ENCODE data around the gene RENBP. TPM values are rescaled to one million over a fixed set of nuclear protein-coding genes. Genes with fewer than 3 reads are reported as not detected.
A peak's percentile ranks its signal among the peaks of the same experiment; 100 is the strongest.

RENBP gene
- total RNA-seq, 2 donors from 2014 or later: 12.0 to 17.5 TPM

DNA sequence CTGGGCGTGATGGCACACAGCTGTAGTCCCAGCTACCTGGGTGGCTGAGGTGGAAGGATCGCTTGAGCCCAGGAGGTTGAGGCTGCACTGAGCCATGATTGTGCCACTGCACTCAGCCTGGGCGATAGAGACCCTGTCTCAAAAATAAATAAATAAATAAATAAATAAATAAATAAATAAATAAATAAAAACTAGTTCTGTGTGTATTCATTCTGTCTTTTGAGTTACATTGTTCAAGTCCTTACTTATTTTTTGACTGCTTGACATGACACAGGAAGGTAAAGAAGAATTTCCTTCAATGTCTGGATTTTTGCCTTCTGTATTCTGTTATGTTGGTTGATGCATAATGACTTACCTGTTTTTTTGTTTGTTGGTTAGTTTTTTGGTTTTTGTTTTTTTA is 7.4 kb downstream of the RENBP start:
- H3K27ac Mint-ChIP-seq: no peak overlapping the region
- H3K27me3 ChIP-seq (ENCODE audit: control insufficient read depth, insufficient read depth, low read length, poor library complexity, severe bottlenecking): no peaks in the 10 kb centered on the region
- no peak overlapping the region for H3K27ac ChIP-seq (ENCODE audit: low read depth, low read length)
- H3K9me3 Mint-ChIP-seq: peaks cover 67% of the 10 kb centered on the region
- no peaks in the 10 kb centered on the region for H3K9me3 ChIP-seq (ENCODE audit: control insufficient read depth, low read length)
- H3K36me3 ChIP-seq (ENCODE audit: control insufficient read depth, insufficient read depth, low read length): peaks cover 3% of the 10 kb centered on the region
- no peaks in the 10 kb centered on the region for H3K4me1 ChIP-seq (ENCODE audit: control insufficient read depth, insufficient read depth, low read length)
- 100% methylated on average over 1 to 2 of the region's 3 CpGs for WGBS, 2 experiments (ENCODE audit: insufficient coverage in 1 of 2, insufficient read length in 1 of 2)
- no peak overlapping the region for H3K9ac ChIP-seq (ENCODE audit: extremely low read depth, low read length, poor library complexity, severe bottlenecking)
- H3K4me3 ChIP-seq (ENCODE audit: low read length): no peak overlapping the region
- TF ChIP-seq, protein P1, sequence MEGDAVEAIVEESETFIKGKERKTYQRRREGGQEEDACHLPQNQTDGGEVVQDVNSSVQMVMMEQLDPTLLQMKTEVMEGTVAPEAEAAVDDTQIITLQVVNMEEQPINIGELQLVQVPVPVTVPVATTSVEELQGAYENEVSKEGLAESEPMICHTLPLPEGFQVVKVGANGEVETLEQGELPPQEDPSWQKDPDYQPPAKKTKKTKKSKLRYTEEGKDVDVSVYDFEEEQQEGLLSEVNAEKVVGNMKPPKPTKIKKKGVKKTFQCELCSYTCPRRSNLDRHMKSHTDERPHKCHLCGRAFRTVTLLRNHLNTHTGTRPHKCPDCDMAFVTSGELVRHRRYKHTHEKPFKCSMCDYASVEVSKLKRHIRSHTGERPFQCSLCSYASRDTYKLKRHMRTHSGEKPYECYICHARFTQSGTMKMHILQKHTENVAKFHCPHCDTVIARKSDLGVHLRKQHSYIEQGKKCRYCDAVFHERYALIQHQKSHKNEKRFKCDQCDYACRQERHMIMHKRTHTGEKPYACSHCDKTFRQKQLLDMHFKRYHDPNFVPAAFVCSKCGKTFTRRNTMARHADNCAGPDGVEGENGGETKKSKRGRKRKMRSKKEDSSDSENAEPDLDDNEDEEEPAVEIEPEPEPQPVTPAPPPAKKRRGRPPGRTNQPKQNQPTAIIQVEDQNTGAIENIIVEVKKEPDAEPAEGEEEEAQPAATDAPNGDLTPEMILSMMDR (conservative IDR thresholded peaks at IDR 0.05): no peak
- H3K36me3 Mint-ChIP-seq (ENCODE audit: low read depth): peaks cover 6% of the 10 kb centered on the region
- H3K27me3 Mint-ChIP-seq (ENCODE audit: insufficient read depth): peaks cover 1% of the 10 kb centered on the region
- peaks cover 5% of the 10 kb centered on the region for H3K4me1 Mint-ChIP-seq
- H3K4me3 Mint-ChIP-seq: no peak overlapping the region
- no peak for DNase-seq

DNA sequence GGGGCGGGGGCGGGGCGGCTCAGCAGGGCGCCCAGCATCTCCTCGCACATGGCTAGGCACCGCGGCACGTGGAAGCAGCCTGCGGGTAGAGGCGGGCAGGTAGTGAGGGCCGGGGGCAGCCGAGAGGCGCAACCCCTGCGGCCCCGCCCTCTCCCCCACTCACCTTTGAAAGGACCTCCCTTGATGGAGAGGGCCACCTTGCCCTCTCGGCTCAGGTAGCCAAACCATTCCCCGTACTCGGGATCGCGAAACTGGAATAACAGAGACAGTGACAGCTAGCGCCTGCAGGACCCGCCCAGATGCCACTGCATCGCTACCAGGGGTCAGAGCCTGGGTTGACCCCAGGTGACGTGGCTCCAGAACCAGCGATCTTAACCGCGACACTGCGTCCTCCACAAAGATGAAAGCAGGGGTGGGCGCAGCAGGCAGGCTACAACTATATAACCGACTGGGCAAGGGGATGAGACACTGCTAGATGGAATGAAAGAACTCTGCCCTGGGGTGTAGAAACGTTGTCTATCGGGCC is 9.1 kb downstream of the RENBP start:
- Histone ChIP-seq H3K4me3 (ENCODE audit: low read length) (no peak overlapping the region), H3K36me3 (ENCODE audit: control insufficient read depth, insufficient read depth, low read length) (peaks cover 8% of the 10 kb centered on the region), H3K9ac (ENCODE audit: extremely low read depth, low read length, poor library complexity, severe bottlenecking) (no peak overlapping the region), H3K4me1 (ENCODE audit: control insufficient read depth, insufficient read depth, low read length) (no peaks in the 10 kb centered on the region), H3K27ac (ENCODE audit: low read depth, low read length) (no peak overlapping the region), H3K27me3 (ENCODE audit: control insufficient read depth, insufficient read depth, low read length, poor library complexity, severe bottlenecking) (no peaks in the 10 kb centered on the region), H3K9me3 (ENCODE audit: control insufficient read depth, low read length) (no peaks in the 10 kb centered on the region)
- DNase-seq: peak; percentile 75
- H3K27ac Mint-ChIP-seq: peak overlapping the region; percentile 52
- peaks cover 5% of the 10 kb centered on the region for H3K4me1 Mint-ChIP-seq
- peaks cover 77% of the 10 kb centered on the region for H3K9me3 Mint-ChIP-seq
- H3K27me3 Mint-ChIP-seq (ENCODE audit: insufficient read depth): peaks cover 1% of the 10 kb centered on the region
- H3K4me3 Mint-ChIP-seq: peak overlapping the region; percentile 44
- WGBS, 2 experiments (ENCODE audit: insufficient coverage in 1 of 2, insufficient read length in 1 of 2): 27 to 77% methylated on average over 4 to 30 of the region's 32 CpGs
- TF ChIP-seq, protein P1 (conservative IDR thresholded peaks at IDR 0.05): no peak
- peaks cover 13% of the 10 kb centered on the region for H3K36me3 Mint-ChIP-seq (ENCODE audit: low read depth)

DNA sequence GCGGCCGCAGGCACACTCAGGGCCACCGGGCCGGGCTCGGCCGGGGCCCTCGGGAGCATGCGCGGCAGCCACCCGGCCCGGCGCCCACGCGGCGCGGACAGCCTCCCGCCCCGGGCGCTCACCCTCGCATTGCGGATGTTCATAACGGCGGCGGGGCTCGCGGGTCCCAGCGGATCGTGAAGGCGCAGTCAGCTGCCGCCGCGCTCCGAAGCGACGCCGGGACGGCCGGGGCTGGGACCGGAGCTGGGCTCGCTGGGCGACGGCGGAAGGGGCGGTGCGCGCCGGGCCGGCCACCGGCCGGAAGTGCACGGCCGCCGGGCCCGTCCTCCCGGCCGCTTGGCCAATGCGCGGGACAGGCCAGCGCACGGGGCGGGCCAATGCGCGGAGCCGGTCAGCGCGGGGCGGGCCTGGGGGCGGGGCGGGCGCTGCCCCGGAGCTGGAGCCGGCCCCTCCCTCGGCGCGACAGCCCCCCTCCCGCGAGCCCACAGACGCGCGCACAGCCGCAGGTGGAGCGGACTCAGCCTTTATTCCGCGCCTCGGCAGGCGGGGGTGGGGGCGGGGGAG is 9.6 kb downstream of the RENBP start, which contains the start of gene NAA10:
NAA10 (minus strand) TSS at position 276 of the 564 bp plus-strand sequence; CDS start at position 143, 133 bp downstream.
- Histone ChIP-seq H3K36me3 (ENCODE audit: control insufficient read depth, insufficient read depth, low read length) (peaks cover 8% of the 10 kb centered on the region), H3K9me3 (ENCODE audit: control insufficient read depth, low read length) (no peaks in the 10 kb centered on the region), H3K27me3 (ENCODE audit: control insufficient read depth, insufficient read depth, low read length, poor library complexity, severe bottlenecking) (no peaks in the 10 kb centered on the region), H3K4me1 (ENCODE audit: control insufficient read depth, insufficient read depth, low read length) (no peaks in the 10 kb centered on the region), H3K4me3 (ENCODE audit: low read length) (peak within 1 kb of the TSS; percentile 85), H3K27ac (ENCODE audit: low read depth, low read length) (no peak within 1 kb of the TSS), H3K9ac (ENCODE audit: extremely low read depth, low read length, poor library complexity, severe bottlenecking) (peak within 1 kb of the TSS; percentile 38)
- peaks cover 5% of the 10 kb centered on the region for H3K4me1 Mint-ChIP-seq
- H3K4me3 Mint-ChIP-seq: peak within 1 kb of the TSS; percentile 79
- peaks cover 75% of the 10 kb centered on the region for H3K9me3 Mint-ChIP-seq
- H3K27ac Mint-ChIP-seq: peak within 1 kb of the TSS; percentile 58
- 0% methylated on average over 74 of the region's 87 CpGs; no CpG with 5 or more reads in 1 of the 2 experiments for WGBS, 2 experiments (ENCODE audit: insufficient coverage in 1 of 2, insufficient read length in 1 of 2)
- TF ChIP-seq, protein P1 (conservative IDR thresholded peaks at IDR 0.05): no peak
- H3K36me3 Mint-ChIP-seq (ENCODE audit: low read depth): peaks cover 13% of the 10 kb centered on the region
- peaks cover 1% of the 10 kb centered on the region for H3K27me3 Mint-ChIP-seq (ENCODE audit: insufficient read depth)
- DNase-seq: peak; percentile 83
